ENCODE measurements around the gene BCOR.

The BCOR gene

DNA sequence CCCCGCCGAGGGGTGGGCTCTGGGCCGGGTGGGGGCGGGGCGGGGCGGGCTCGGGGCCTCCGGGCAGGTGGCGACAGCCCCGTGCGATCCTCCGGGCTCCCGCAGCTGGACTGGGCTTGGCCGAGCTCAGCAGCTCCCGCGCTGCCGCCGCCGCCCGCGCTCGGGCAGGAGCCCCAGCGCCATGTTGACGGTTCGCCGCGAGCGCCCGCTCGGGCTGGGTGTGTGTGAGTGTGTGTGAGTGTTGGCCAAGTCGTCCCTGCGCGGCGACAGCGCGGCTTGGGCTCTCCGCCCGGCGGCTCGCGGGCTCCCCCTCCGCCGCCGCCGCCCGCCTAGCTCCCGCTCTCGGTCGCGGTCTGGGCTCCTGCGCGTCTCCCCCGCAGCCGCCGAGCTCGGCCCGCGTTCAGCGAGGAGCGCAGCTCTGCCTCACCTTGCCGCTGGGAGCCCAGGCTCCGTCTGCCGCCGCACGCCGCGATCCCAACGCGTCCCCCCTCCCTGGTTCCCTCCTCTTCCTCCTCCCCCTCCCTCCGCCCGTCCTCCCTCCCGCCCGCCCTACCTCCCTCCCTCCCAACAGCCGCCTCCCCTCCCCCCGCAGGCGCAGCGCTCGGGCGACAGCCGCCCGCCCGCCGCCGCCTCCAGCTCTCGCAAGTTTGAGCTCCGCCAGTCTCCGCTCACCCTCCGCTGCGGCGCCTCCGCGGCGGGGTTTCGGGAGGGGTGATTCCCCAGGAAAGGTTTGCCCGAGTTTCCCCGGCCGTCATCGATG is at the start of gene BCOR:
BCOR (minus strand) TSS at position 455 of the 760 bp plus-strand sequence. CDS start 20,029 bp downstream, outside the sequence.
- in situ Hi-C loops (cut with MboI; ENCODE audit: low pct_unique_long_range_greater_than_20kb, low sequenced_read_pairs, unreplicated experiment) = no loop called here
- peak; percentile 66 for DNase-seq (ENCODE audit: low spot score)
- TF ChIP-seq, protein P1, sequence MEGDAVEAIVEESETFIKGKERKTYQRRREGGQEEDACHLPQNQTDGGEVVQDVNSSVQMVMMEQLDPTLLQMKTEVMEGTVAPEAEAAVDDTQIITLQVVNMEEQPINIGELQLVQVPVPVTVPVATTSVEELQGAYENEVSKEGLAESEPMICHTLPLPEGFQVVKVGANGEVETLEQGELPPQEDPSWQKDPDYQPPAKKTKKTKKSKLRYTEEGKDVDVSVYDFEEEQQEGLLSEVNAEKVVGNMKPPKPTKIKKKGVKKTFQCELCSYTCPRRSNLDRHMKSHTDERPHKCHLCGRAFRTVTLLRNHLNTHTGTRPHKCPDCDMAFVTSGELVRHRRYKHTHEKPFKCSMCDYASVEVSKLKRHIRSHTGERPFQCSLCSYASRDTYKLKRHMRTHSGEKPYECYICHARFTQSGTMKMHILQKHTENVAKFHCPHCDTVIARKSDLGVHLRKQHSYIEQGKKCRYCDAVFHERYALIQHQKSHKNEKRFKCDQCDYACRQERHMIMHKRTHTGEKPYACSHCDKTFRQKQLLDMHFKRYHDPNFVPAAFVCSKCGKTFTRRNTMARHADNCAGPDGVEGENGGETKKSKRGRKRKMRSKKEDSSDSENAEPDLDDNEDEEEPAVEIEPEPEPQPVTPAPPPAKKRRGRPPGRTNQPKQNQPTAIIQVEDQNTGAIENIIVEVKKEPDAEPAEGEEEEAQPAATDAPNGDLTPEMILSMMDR (IDR thresholded peaks at IDR 0.05; ENCODE audit: extremely low read depth, insufficient read depth, missing control alignments) = no peak

DNA sequence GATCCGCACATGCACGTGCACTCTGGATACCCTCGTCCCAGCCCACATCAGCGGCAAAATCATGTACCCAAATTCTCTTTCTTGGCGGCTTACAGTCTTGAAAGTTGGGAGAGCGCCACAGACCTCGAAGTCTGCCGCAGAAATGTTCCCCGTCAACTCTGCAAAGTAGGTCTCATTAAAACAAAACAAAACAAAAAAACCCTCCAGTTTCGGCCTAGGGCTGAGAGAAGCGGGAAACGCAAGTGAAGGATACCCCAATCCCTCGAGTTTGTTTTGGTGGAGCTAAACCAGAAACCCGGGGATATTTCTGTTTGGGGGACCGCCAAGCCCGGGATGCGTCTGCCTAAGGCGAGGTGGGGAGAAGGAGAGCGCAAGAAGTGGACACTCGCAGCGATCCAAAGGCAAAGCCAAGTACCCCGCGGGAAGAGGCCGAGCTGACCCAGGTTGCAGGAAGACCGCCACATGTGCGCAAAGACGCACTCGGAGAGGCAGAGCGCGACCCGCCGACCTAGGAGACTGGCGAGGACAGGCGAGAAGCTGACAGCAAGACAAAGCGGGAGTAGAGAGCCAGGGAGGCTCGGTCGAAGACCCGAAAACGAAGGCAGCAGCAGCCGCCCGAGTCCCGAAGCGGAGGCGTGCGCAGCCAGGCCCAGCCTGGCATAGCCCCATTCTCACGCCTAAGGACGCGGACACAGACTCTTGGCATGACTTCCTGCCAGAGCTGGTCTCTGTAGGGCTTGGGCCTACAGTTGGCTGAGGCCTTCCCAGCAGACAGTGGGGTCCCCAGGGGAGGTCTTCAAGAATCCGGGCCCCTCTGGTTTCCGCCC is 49.6 kb upstream of the BCOR start:
- DNase-seq (ENCODE audit: low spot score) = peak; percentile 43
- in situ Hi-C loops (cut with MboI; ENCODE audit: low pct_unique_long_range_greater_than_20kb, low sequenced_read_pairs, unreplicated experiment) = no loop called here
- TF ChIP-seq, protein P1 (IDR thresholded peaks at IDR 0.05; ENCODE audit: extremely low read depth, insufficient read depth, missing control alignments) = no peak

DNA sequence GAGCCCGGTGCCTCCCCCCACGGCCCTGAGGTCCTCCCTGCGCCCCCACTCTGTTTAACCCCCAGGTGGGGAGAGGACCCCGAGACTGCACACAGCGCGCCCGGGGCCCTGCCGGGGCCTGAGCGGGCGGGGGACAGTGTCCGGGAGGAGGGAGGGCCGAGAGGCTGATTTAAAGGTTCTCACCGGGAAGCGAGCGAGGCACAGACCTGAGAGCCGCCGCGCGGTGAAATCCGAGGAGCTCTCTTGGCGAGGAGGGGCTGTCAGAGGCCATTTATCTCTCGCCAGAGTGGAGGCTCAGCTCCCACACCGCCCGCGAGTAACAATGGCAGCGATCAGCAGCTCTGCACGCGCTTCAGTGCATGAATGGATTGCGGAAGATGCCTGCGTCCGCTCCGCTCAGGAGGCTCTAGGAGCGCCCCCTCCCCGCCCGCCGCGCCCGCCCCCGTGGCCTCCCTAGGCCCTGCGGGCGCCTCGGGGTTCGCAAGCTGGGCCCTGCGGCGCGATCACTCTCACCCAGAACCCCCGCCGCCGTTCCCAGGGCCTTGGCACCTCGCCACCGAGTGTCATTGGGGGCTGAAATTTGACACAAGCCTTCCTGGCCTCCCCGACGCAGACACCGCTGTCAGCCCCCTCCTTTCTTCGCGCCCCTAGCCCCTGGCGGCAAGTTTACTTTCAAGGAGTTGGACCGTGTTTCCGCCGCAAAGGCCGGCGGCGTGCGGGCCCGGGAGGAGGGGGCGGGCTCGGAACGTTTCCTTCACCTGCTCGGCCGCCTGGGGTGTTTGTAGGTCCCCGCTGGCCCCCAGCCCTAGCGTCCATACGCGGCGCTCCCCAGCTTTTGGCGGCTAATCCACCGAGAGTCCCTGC is 48.7 kb upstream of the BCOR start:
- TF ChIP-seq, protein P1 (IDR thresholded peaks at IDR 0.05; ENCODE audit: extremely low read depth, insufficient read depth, missing control alignments) = no peak
- DNase-seq (ENCODE audit: low spot score) = peak; percentile 70
- in situ Hi-C loops (cut with MboI; ENCODE audit: low pct_unique_long_range_greater_than_20kb, low sequenced_read_pairs, unreplicated experiment) = no loop called here

DNA sequence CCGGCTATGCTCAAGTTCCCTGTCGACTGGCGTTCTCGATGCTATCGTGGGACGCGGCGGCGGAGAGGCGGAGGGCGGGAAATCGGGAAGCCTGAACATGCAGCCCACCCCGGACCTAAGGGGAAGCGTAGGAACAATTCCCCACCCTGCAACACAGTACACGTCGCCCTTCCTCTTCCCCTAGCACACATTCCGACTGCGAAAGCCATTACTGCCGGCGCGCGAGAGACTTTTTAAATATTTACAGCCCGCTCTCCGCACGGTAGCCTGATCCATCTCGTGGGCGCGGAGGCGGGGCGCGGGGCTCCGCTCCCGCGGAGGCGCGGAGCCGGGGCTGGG is 48.1 kb upstream of the BCOR start:
- in situ Hi-C loops (cut with MboI; ENCODE audit: low pct_unique_long_range_greater_than_20kb, low sequenced_read_pairs, unreplicated experiment) = no loop called here
- TF ChIP-seq, protein P1 (IDR thresholded peaks at IDR 0.05; ENCODE audit: extremely low read depth, insufficient read depth, missing control alignments) = no peak
- no peak for DNase-seq (ENCODE audit: low spot score)

DNA sequence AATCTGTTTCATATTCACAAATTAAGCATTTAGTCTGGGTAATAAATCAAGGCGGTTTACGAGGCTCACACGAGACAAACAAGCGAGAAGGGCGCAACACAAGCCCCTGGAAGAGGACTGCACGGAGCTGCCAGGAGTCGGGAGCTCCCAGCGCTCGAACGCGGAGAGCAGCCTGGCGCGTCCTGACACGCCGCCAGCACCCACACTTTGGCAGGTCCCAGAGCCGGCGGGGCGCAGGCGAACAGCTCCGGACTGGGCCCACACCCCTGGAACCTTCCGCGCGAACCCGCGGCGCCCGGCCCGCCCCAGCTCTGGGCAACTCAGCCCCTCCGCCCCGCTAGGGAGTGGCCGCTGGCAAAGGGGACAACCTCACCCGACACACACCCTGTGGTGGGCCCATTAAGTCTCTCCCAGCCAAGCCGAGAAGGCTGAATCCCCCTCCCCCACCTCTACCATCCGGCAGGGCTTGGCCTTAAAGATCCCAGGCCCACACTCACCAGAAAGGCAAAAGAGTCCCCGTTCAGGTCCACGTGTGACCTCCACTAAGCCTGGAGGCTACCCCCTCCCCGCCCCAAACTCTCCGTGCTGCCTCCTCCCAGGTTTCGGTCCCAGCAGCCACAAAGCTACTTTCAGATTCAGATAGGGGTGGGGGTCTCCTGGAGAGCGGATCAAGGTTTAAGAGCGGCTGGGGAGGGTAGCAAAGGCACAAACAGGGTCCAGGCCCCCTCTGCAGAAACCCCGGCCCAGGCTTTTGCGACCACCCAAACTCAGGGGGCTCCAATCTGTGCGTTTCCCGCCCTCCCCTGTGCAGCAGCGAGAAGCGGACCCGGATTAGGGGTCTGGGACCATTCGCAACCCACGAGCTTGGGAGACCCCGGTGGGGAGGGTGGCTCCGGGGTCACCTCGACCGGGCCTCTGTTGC is 47.5 kb upstream of the BCOR start:
- in situ Hi-C loops (cut with MboI; ENCODE audit: low pct_unique_long_range_greater_than_20kb, low sequenced_read_pairs, unreplicated experiment) = no loop called here
- TF ChIP-seq, protein P1 (IDR thresholded peaks at IDR 0.05; ENCODE audit: extremely low read depth, insufficient read depth, missing control alignments) = no peak
- peak; percentile 48 for DNase-seq (ENCODE audit: low spot score)

Measured in GM13977 (cell line).